Measurements from ENCODE around the gene ACKR3. TPM values are rescaled to one million over a fixed set of nuclear protein-coding genes. Genes with fewer than 3 reads are reported as not detected.

ACKR3 gene
- total RNA-seq, 1 donor from 2014 or later: 21.4 TPM

- Histone ChIP-seq H3K4me1 (ENCODE audit: control insufficient read depth in 3 of 3, insufficient read depth in 3 of 3, low read length in 3 of 3) (peaks cover 25 to 30% (median 27%) of the 10 kb centered on the region in 3 donors), H3K27ac (ENCODE audit: low read depth, low read length) (peak overlapping the region; percentile 79), H3K36me3 (ENCODE audit: control insufficient read depth in 3 of 3, insufficient read depth in 3 of 3, low read length in 3 of 3) (peaks cover 0 to 4% (median 0%) of the 10 kb centered on the region in 3 donors), H3K4me3 (ENCODE audit: low read length in 3 of 3) (peak overlapping the region; percentile 76 to 82 (median 79)), H3K27me3 (ENCODE audit: control insufficient read depth in 3 of 3, insufficient read depth in 3 of 3, low read length in 3 of 3) (no peaks in the 10 kb centered on the region), H3K9ac (ENCODE audit: low read depth in 1 of 3, low read length in 3 of 3) (peak overlapping the region; percentile 72 to 88 (median 79)), H3K9me3 (ENCODE audit: control insufficient read depth in 3 of 3, low read length in 3 of 3) (no peaks in the 10 kb centered on the region)
Observed at GRCh38 chr2:236568068-236568921, 1.3 kb upstream of the ACKR3 start.

- peak overlapping the region; percentile 47 to 88 (median 75) for H3K9ac ChIP-seq (ENCODE audit: low read depth in 1 of 3, low read length in 3 of 3)
- H3K9me3 ChIP-seq (ENCODE audit: control insufficient read depth in 3 of 3, low read length in 3 of 3): no peaks in the 10 kb centered on the region
- peak overlapping the region; percentile 79 for H3K27ac ChIP-seq (ENCODE audit: low read depth, low read length)
- no peaks in the 10 kb centered on the region for H3K27me3 ChIP-seq (ENCODE audit: control insufficient read depth in 3 of 3, insufficient read depth in 3 of 3, low read length in 3 of 3)
- peak overlapping the region; percentile 76 to 86 (median 79) for H3K4me3 ChIP-seq (ENCODE audit: low read length in 3 of 3)
- peaks cover 0 to 8% (median 0%) of the 10 kb centered on the region in 3 donors for H3K36me3 ChIP-seq (ENCODE audit: control insufficient read depth in 3 of 3, insufficient read depth in 3 of 3, low read length in 3 of 3)
- peaks cover 27 to 38% (median 29%) of the 10 kb centered on the region in 3 donors for H3K4me1 ChIP-seq (ENCODE audit: control insufficient read depth in 3 of 3, insufficient read depth in 3 of 3, low read length in 3 of 3)
Observed at GRCh38 chr2:236568922-236569572, 578 bp upstream of the ACKR3 start.

GRCh38 chr2:236570081-236570868 is 650 bp downstream of the ACKR3 start:
- H3K27me3 ChIP-seq (ENCODE audit: control insufficient read depth in 3 of 3, insufficient read depth in 3 of 3, low read length in 3 of 3): no peaks in the 10 kb centered on the region
- peak overlapping the region; percentile 66 to 87 (median 75) for H3K9ac ChIP-seq (ENCODE audit: low read depth in 1 of 3, low read length in 3 of 3)
- peaks cover 32 to 46% (median 32%) of the 10 kb centered on the region in 3 donors for H3K4me1 ChIP-seq (ENCODE audit: control insufficient read depth in 3 of 3, insufficient read depth in 3 of 3, low read length in 3 of 3)
- peaks cover 0 to 13% (median 5%) of the 10 kb centered on the region in 3 donors for H3K36me3 ChIP-seq (ENCODE audit: control insufficient read depth in 3 of 3, insufficient read depth in 3 of 3, low read length in 3 of 3)
- H3K9me3 ChIP-seq (ENCODE audit: control insufficient read depth in 3 of 3, low read length in 3 of 3): no peaks in the 10 kb centered on the region
- H3K27ac ChIP-seq (ENCODE audit: low read depth, low read length): peak overlapping the region; percentile 53
- peak overlapping the region; percentile 76 to 86 (median 79) for H3K4me3 ChIP-seq (ENCODE audit: low read length in 3 of 3)

GRCh38 chr2:236571145-236571544 is 1.5 kb downstream of the ACKR3 start:
- peaks cover 32 to 53% (median 35%) of the 10 kb centered on the region in 3 donors for H3K4me1 ChIP-seq (ENCODE audit: control insufficient read depth in 3 of 3, insufficient read depth in 3 of 3, low read length in 3 of 3)

GRCh38 chr2:236572482-236572881 is 2.9 kb downstream of the ACKR3 start:
- H3K27me3 ChIP-seq (ENCODE audit: control insufficient read depth in 3 of 3, insufficient read depth in 3 of 3, low read length in 3 of 3): no peaks in the 10 kb centered on the region
- peak overlapping the region; percentile 39 for H3K27ac ChIP-seq (ENCODE audit: low read depth, low read length)
- peaks cover 32 to 65% (median 42%) of the 10 kb centered on the region in 3 donors for H3K4me1 ChIP-seq (ENCODE audit: control insufficient read depth in 3 of 3, insufficient read depth in 3 of 3, low read length in 3 of 3)
- peak overlapping the region in 2 of 3 donors; percentile 65 to 87 for H3K9ac ChIP-seq (ENCODE audit: low read depth in 1 of 3, low read length in 3 of 3)
- peak overlapping the region; percentile 41 to 76 (median 70) for H3K4me3 ChIP-seq (ENCODE audit: low read length in 3 of 3)
- H3K36me3 ChIP-seq (ENCODE audit: control insufficient read depth in 3 of 3, insufficient read depth in 3 of 3, low read length in 3 of 3): peaks cover 0 to 13% (median 5%) of the 10 kb centered on the region in 3 donors
- no peaks in the 10 kb centered on the region for H3K9me3 ChIP-seq (ENCODE audit: control insufficient read depth in 3 of 3, low read length in 3 of 3)

More at GRCh38 chr2:236571145-236571544, 1.5 kb downstream of the ACKR3 start:
- Histone ChIP-seq H3K9me3 (ENCODE audit: control insufficient read depth in 3 of 3, low read length in 3 of 3) (no peaks in the 10 kb centered on the region), H3K4me3 (ENCODE audit: low read length in 3 of 3) (peak overlapping the region; percentile 76 to 86 (median 79)), H3K9ac (ENCODE audit: low read depth in 1 of 3, low read length in 3 of 3) (peak overlapping the region; percentile 66 to 87 (median 75)), H3K27me3 (ENCODE audit: control insufficient read depth in 3 of 3, insufficient read depth in 3 of 3, low read length in 3 of 3) (no peaks in the 10 kb centered on the region), H3K36me3 (ENCODE audit: control insufficient read depth in 3 of 3, insufficient read depth in 3 of 3, low read length in 3 of 3) (peaks cover 0 to 13% (median 5%) of the 10 kb centered on the region in 3 donors), H3K27ac (ENCODE audit: low read depth, low read length) (peak overlapping the region; percentile 53)

- Histone ChIP-seq H3K27me3 (ENCODE audit: control insufficient read depth in 3 of 3, insufficient read depth in 3 of 3, low read length in 3 of 3) (no peaks in the 10 kb centered on the region), H3K9me3 (ENCODE audit: control insufficient read depth in 3 of 3, low read length in 3 of 3) (no peaks in the 10 kb centered on the region), H3K27ac (ENCODE audit: low read depth, low read length) (peak overlapping the region; percentile 39), H3K4me3 (ENCODE audit: low read length in 3 of 3) (peak overlapping the region in 2 of 3 donors; percentile 70 to 76), H3K9ac (ENCODE audit: low read depth in 1 of 3, low read length in 3 of 3) (peak overlapping the region in 2 of 3 donors; percentile 57 to 87), H3K36me3 (ENCODE audit: control insufficient read depth in 3 of 3, insufficient read depth in 3 of 3, low read length in 3 of 3) (peaks cover 0 to 14% (median 5%) of the 10 kb centered on the region in 3 donors), H3K4me1 (ENCODE audit: control insufficient read depth in 3 of 3, insufficient read depth in 3 of 3, low read length in 3 of 3) (peaks cover 28 to 68% (median 40%) of the 10 kb centered on the region in 3 donors)
Observed at GRCh38 chr2:236573066-236573929, 3.7 kb downstream of the ACKR3 start.

GRCh38 chr2:236574000-236574399 is 4.4 kb downstream of the ACKR3 start:
- Histone ChIP-seq H3K9ac (ENCODE audit: low read depth in 1 of 3, low read length in 3 of 3) (peak overlapping the region in 2 of 3 donors; percentile 57 to 87), H3K9me3 (ENCODE audit: control insufficient read depth in 3 of 3, low read length in 3 of 3) (no peaks in the 10 kb centered on the region), H3K36me3 (ENCODE audit: control insufficient read depth in 3 of 3, insufficient read depth in 3 of 3, low read length in 3 of 3) (peaks cover 0 to 15% (median 5%) of the 10 kb centered on the region in 3 donors), H3K4me3 (ENCODE audit: low read length in 3 of 3) (peak overlapping the region; percentile 11 to 76 (median 70)), H3K27me3 (ENCODE audit: control insufficient read depth in 3 of 3, insufficient read depth in 3 of 3, low read length in 3 of 3) (no peaks in the 10 kb centered on the region), H3K4me1 (ENCODE audit: control insufficient read depth in 3 of 3, insufficient read depth in 3 of 3, low read length in 3 of 3) (peaks cover 24 to 64% (median 35%) of the 10 kb centered on the region in 3 donors), H3K27ac (ENCODE audit: low read depth, low read length) (no peak overlapping the region)

- Histone ChIP-seq H3K36me3 (ENCODE audit: control insufficient read depth in 3 of 3, insufficient read depth in 3 of 3, low read length in 3 of 3) (peaks cover 0 to 15% (median 5%) of the 10 kb centered on the region in 3 donors), H3K4me3 (ENCODE audit: low read length in 3 of 3) (peak overlapping the region; percentile 11 to 70 (median 61)), H3K27me3 (ENCODE audit: control insufficient read depth in 3 of 3, insufficient read depth in 3 of 3, low read length in 3 of 3) (no peaks in the 10 kb centered on the region), H3K4me1 (ENCODE audit: control insufficient read depth in 3 of 3, insufficient read depth in 3 of 3, low read length in 3 of 3) (peaks cover 29 to 63% (median 29%) of the 10 kb centered on the region in 3 donors), H3K27ac (ENCODE audit: low read depth, low read length) (no peak overlapping the region), H3K9me3 (ENCODE audit: control insufficient read depth in 3 of 3, low read length in 3 of 3) (no peaks in the 10 kb centered on the region), H3K9ac (ENCODE audit: low read depth in 1 of 3, low read length in 3 of 3) (peak overlapping the region in 2 of 3 donors; percentile 44 to 54)
Observed at GRCh38 chr2:236574424-236575145, 5.0 kb downstream of the ACKR3 start.

Measured in skeletal muscle tissue (tissue), 4 donors.